ENCODE data around the gene TMTC2. TPM values are rescaled to one million over a fixed set of nuclear protein-coding genes. Genes with fewer than 3 reads are reported as not detected.

Gene TMTC2
- total RNA-seq, 1 donor from 2014 or later: 12.3 TPM

- H3K9me3 Mint-ChIP-seq: no peaks in the 10 kb centered on the region
- H3K27ac Mint-ChIP-seq (ENCODE audit: unreplicated experiment): no peak overlapping the region
- H3K27me3 Mint-ChIP-seq (ENCODE audit: low read depth): no peaks in the 10 kb centered on the region
- DNase-seq (ENCODE audit: low read depth, low spot score): no peak
- peaks cover 8% of the 10 kb centered on the region for H3K4me1 Mint-ChIP-seq
- TF ChIP-seq CTCF (conservative IDR thresholded peaks at IDR 0.05): no peak
- H3K4me3 Mint-ChIP-seq: no peak overlapping the region
- H3K36me3 Mint-ChIP-seq (ENCODE audit: low read depth): peaks cover 2% of the 10 kb centered on the region
Measured at GRCh38 chr12:82971584-82971983, 284.9 kb downstream of the TMTC2 start.

GRCh38 chr12:82972624-82973023 is 285.9 kb downstream of the TMTC2 start:
- H3K9me3 Mint-ChIP-seq: no peaks in the 10 kb centered on the region
- no peaks in the 10 kb centered on the region for H3K27me3 Mint-ChIP-seq (ENCODE audit: low read depth)
- peaks cover 8% of the 10 kb centered on the region for H3K4me1 Mint-ChIP-seq
- no peak for DNase-seq (ENCODE audit: low read depth, low spot score)
- peaks cover 2% of the 10 kb centered on the region for H3K36me3 Mint-ChIP-seq (ENCODE audit: low read depth)
- H3K4me3 Mint-ChIP-seq: no peak overlapping the region
- no peak overlapping the region for H3K27ac Mint-ChIP-seq (ENCODE audit: unreplicated experiment)
- TF ChIP-seq CTCF (conservative IDR thresholded peaks at IDR 0.05): no peak

- Mint-ChIP-seq H3K36me3 (ENCODE audit: low read depth) (peaks cover 2% of the 10 kb centered on the region), H3K27me3 (ENCODE audit: low read depth) (no peaks in the 10 kb centered on the region), H3K4me3 (no peak overlapping the region), H3K4me1 (peaks cover 8% of the 10 kb centered on the region), H3K9me3 (no peaks in the 10 kb centered on the region), H3K27ac (ENCODE audit: unreplicated experiment) (no peak overlapping the region)
- DNase-seq (ENCODE audit: low read depth, low spot score): no peak
- TF ChIP-seq CTCF (conservative IDR thresholded peaks at IDR 0.05): no peak
Measured at GRCh38 chr12:82973592-82973991, 286.9 kb downstream of the TMTC2 start.

- no peak overlapping the region for H3K4me3 Mint-ChIP-seq
- peaks cover 4% of the 10 kb centered on the region for H3K36me3 Mint-ChIP-seq (ENCODE audit: low read depth)
- H3K27ac Mint-ChIP-seq (ENCODE audit: unreplicated experiment): no peak overlapping the region
- no peaks in the 10 kb centered on the region for H3K9me3 Mint-ChIP-seq
- no peak for TF ChIP-seq CTCF (conservative IDR thresholded peaks at IDR 0.05)
- H3K4me1 Mint-ChIP-seq: no peaks in the 10 kb centered on the region
- no peak for DNase-seq (ENCODE audit: low read depth, low spot score)
- no peaks in the 10 kb centered on the region for H3K27me3 Mint-ChIP-seq (ENCODE audit: low read depth)
Measured at GRCh38 chr12:82981150-82981549, 294.4 kb downstream of the TMTC2 start.

GRCh38 chr12:82994117-82994516 is 307.4 kb downstream of the TMTC2 start:
- no peak for DNase-seq (ENCODE audit: low read depth, low spot score)
- Mint-ChIP-seq H3K27me3 (ENCODE audit: low read depth) (no peaks in the 10 kb centered on the region), H3K36me3 (ENCODE audit: low read depth) (peaks cover 3% of the 10 kb centered on the region), H3K27ac (ENCODE audit: unreplicated experiment) (no peak overlapping the region), H3K9me3 (no peaks in the 10 kb centered on the region), H3K4me1 (no peaks in the 10 kb centered on the region), H3K4me3 (no peak overlapping the region)
- TF ChIP-seq CTCF (conservative IDR thresholded peaks at IDR 0.05): no peak

Measured in neural crest cell (in vitro differentiated cells).